SHP77 (cell line): ENCODE data around the gene ARHGEF6.
"Not testable (repeated sequence)": the region's sequence is repeated elsewhere in the genome, so short reads cannot be mapped to it uniquely, and the experiment has no call there.

Experiments used
- DNase-seq, 2 experiments: peaks; one replicate each; lab custom pipeline; 2025; lab: John Stamatoyannopoulos, UW

Gene ARHGEF6

GRCh38 chrX:136781180-136781797 is 557 bp upstream of the ARHGEF6 start:
- DNase-seq: no peak

- no peak for DNase-seq
Measured at GRCh38 chrX:136780241-136780640, 491 bp downstream of the ARHGEF6 start.

GRCh38 chrX:136779346-136779781 is 1.4 kb downstream of the ARHGEF6 start:
- DNase-seq: no peak

- DNase-seq: no peak
Measured at GRCh38 chrX:136778916-136779315, 1.8 kb downstream of the ARHGEF6 start.

GRCh38 chrX:136778020-136778419 is 2.7 kb downstream of the ARHGEF6 start:
- no peak for DNase-seq

- no peak for DNase-seq
Measured at GRCh38 chrX:136773648-136774047, 7.1 kb downstream of the ARHGEF6 start.

- DNase-seq: not testable (repeated sequence)
Measured at GRCh38 chrX:136771869-136772268, 8.9 kb downstream of the ARHGEF6 start.

GRCh38 chrX:136768469-136769084 is 12.2 kb downstream of the ARHGEF6 start:
- DNase-seq: no peak

- DNase-seq: no peak
Measured at GRCh38 chrX:136767104-136767941, 13.4 kb downstream of the ARHGEF6 start.

GRCh38 chrX:136766785-136767103 is 14.0 kb downstream of the ARHGEF6 start:
- no peak for DNase-seq

- no peak for DNase-seq
Measured at GRCh38 chrX:136765821-136766356, 14.8 kb downstream of the ARHGEF6 start.

GRCh38 chrX:136764206-136764605 is 16.5 kb downstream of the ARHGEF6 start:
- DNase-seq: no peak

GRCh38 chrX:136762820-136763452 is 17.8 kb downstream of the ARHGEF6 start:
- DNase-seq: no peak

- DNase-seq: no peak
Measured at GRCh38 chrX:136761421-136761820, 19.3 kb downstream of the ARHGEF6 start.

GRCh38 chrX:136759968-136760367 is 20.8 kb downstream of the ARHGEF6 start:
- DNase-seq: no peak

GRCh38 chrX:136755411-136755810 is 25.3 kb downstream of the ARHGEF6 start:
- DNase-seq: no peak

GRCh38 chrX:136754651-136755050 is 26.1 kb downstream of the ARHGEF6 start:
- no peak for DNase-seq

GRCh38 chrX:136752796-136753195 is 27.9 kb downstream of the ARHGEF6 start:
- DNase-seq: no peak

GRCh38 chrX:136752346-136752745 is 28.4 kb downstream of the ARHGEF6 start:
- DNase-seq: no peak

- no peak for DNase-seq
Measured at GRCh38 chrX:136750364-136750763, 30.4 kb downstream of the ARHGEF6 start.

- no peak for DNase-seq
Measured at GRCh38 chrX:136747003-136747986, 33.4 kb downstream of the ARHGEF6 start.
